ENCODE measurements around the gene FOXN3. TPM values are rescaled to one million over a fixed set of nuclear protein-coding genes. Genes with fewer than 3 reads are reported as not detected.

Gene FOXN3
- total RNA-seq, 1 experiment from 2014 or later = 6.5 TPM

GRCh38 chr14:89197623-89198022, 219.4 kb downstream of the FOXN3 start:
- DNase-seq (ENCODE audit: low read depth) = no peak

- DNase-seq (ENCODE audit: low read depth) = peak; percentile 25
Measured at GRCh38 chr14:89196545-89196944, 220.5 kb downstream of the FOXN3 start.

GRCh38 chr14:89194376-89194775, 222.7 kb downstream of the FOXN3 start:
- no peak for DNase-seq (ENCODE audit: low read depth)

- DNase-seq (ENCODE audit: low read depth) = peak; percentile 89
Measured at GRCh38 chr14:89190765-89191513, 226.1 kb downstream of the FOXN3 start.

GRCh38 chr14:89188492-89188891, 228.5 kb downstream of the FOXN3 start:
- no peak for DNase-seq (ENCODE audit: low read depth)

- DNase-seq (ENCODE audit: low read depth) = peak; percentile 14
Measured at GRCh38 chr14:89187501-89187900, 229.5 kb downstream of the FOXN3 start.

GRCh38 chr14:89186856-89187376, 230.1 kb downstream of the FOXN3 start:
- DNase-seq (ENCODE audit: low read depth) = peak; percentile 56

GRCh38 chr14:89185919-89186855, 230.8 kb downstream of the FOXN3 start:
- peak; percentile 78 for DNase-seq (ENCODE audit: low read depth)

GRCh38 chr14:89184952-89185351, 232.1 kb downstream of the FOXN3 start:
- no peak for DNase-seq (ENCODE audit: low read depth)

- DNase-seq (ENCODE audit: low read depth) = no peak
Measured at GRCh38 chr14:89182326-89182725, 234.7 kb downstream of the FOXN3 start.

GRCh38 chr14:89180546-89180945, 236.5 kb downstream of the FOXN3 start:
- no peak for DNase-seq (ENCODE audit: low read depth)

GRCh38 chr14:89179891-89180404, 237.1 kb downstream of the FOXN3 start:
- DNase-seq (ENCODE audit: low read depth) = no peak

- no peak for DNase-seq (ENCODE audit: low read depth)
Measured at GRCh38 chr14:89178800-89179535, 238.1 kb downstream of the FOXN3 start.

GRCh38 chr14:89178376-89178775, 238.7 kb downstream of the FOXN3 start:
- DNase-seq (ENCODE audit: low read depth) = no peak

GRCh38 chr14:89175881-89176799, 240.9 kb downstream of the FOXN3 start:
- no peak for DNase-seq (ENCODE audit: low read depth)

GRCh38 chr14:89171628-89172027, 245.4 kb downstream of the FOXN3 start:
- no peak for DNase-seq (ENCODE audit: low read depth)

GRCh38 chr14:89171168-89171567, 245.9 kb downstream of the FOXN3 start:
- DNase-seq (ENCODE audit: low read depth) = no peak

- DNase-seq (ENCODE audit: low read depth) = no peak
Measured at GRCh38 chr14:89167705-89168104, 249.3 kb downstream of the FOXN3 start.

GRCh38 chr14:89166633-89167032, 250.4 kb downstream of the FOXN3 start:
- DNase-seq (ENCODE audit: low read depth) = no peak
